Pancreas (tissue), 10 donors: ENCODE data around the gene HORMAD2. TPM values are rescaled to one million over a fixed set of nuclear protein-coding genes. Genes with fewer than 3 reads are reported as not detected.

Source experiments
- ATAC-seq, 4 donors: fragments of 200-7000 bp; cut with Tn5 transposase; one replicate each; pipeline versions ENCODE4 v1.8.0 to v1.9.1; 2020; ENCODE audit warnings: mild to moderate bottlenecking in 4 of 4, moderate library complexity in 4 of 4
- DNase-seq, 6 donors: peaks; one replicate each; pipeline ENCODE4 v3.0.0-alpha.2; 2020
- FAIRE-seq: peaks from 2 replicates; lab custom pipeline; 2012; peaks lifted over from hg19 to GRCh38; lab: Jason Lieb, UNC
- H3K27ac ChIP-seq, 4 donors: fragments of 200-600 bp; sonication (generic); 1 replicate in 3 of 4; 2 replicates in 1 of 4; pipeline versions ENCODE4 v1.5.0 to v1.8.0; 2020
- H3K27me3 ChIP-seq, 4 donors: fragments of 200-600 bp; one replicate each; pipeline ENCODE4 v1.8.0; 2021
- H3K36me3 ChIP-seq, 3 donors: fragments of 200-600 bp; sonication (generic) in 1 of 3; one replicate each; pipeline versions ENCODE4 v1.5.0 to v1.8.0; 2020 to 2021
- H3K4me1 ChIP-seq, 3 donors: fragments of 200-600 bp; one replicate each; pipeline ENCODE4 v1.8.0; 2021
- H3K4me3 ChIP-seq, 4 donors: fragments of 200-600 bp; sonication (generic) in 2 of 4; one replicate each; pipeline versions ENCODE4 v1.5.0 to v1.8.0; 2020 to 2021
- H3K9me3 ChIP-seq, 4 donors: fragments of 200-600 bp; one replicate each; pipeline ENCODE4 v1.8.0; 2021
- WGBS, 2 donors: extraction: QIAGEN DNeasy Blood & Tissue Kit; methylation state at CpG; one replicate each; pipeline ENCODE4 v1.1.7; 2013; 5-methylcytosine and 5-hydroxymethylcytosine counted together
- intact Hi-C, 3 donors: fragments of 100-400 bp; cut with DNase I; formaldehyde crosslinking; loops; one replicate each; pipeline versions ENCODE4 v1.11.1 to v1.14.2; 2022
- polyA plus RNA-seq, 2 donors: library from polyadenylated mRNA; stranded (reverse); fragments of 200-250 nt; gene quantifications; one replicate each; pipeline ENCODE4 v1.2.3, GENCODE V29; 2013
- total RNA-seq, 6 donors: library from RNA; stranded (reverse); fragmentation: NEBNext Ultra II Directional in 4 of 6; extraction: Animal tissue kit (Norgen Biotek cat#: 25700) in 4 of 6; gene quantifications; one replicate each; pipeline versions ENCODE4 v1.2.1 to v1.2.4, GENCODE V29; 2021 to 2023
- TF ChIP-seq, protein P1 (sequence below), 4 donors: fragments of 200-600 bp; sonication (generic) in 3 of 4; IDR thresholded peaks; one replicate each; pipeline versions ENCODE4 v1.5.0 to v1.8.0; 2021; ENCODE audit warnings: antibody characterized with exemption in 4 of 4
- donor health status: healthy with polysubstance abuse.
- donor health status: DM: no; HTN: no; CAD: no; lungs with moderate emphysema.
- donor health status: DM: no; HTN: no; CAD: no.
- donor health status: control.
- donor health status: control.
- donor health status: Bipolar disorder and iron deficiency.
- donor health status: DM: yes; HTN: yes; CAD: no.
- donor health status: DM: no; HTN: no; CAD: no.
- donor health status: DM: no; HTN: no; CAD: no.
- donor health status: DM: yes; HTN: yes; CAD: no.

HORMAD2 gene
- total and polyA plus RNA-seq, 8 donors: not detected

DNA sequence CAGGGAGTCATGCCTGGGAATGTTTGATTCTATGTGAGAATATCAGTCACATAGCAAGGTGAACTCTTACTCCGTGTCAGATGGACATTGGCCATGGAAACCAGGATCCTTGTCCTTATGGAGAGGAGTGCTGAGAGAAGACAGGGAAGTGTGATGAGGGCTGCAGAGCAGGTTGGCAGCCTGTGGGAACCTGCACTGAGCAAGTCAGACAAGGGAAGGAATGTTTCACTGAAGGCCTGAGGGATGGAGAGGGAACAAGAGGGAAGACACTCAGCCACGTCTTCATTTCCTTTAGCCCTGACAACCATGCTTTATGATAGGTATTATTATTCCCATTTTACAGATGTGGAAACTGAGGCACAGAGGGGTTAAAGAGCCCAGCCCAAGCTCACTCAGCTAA is 38.4 kb upstream of the HORMAD2 start:
- Histone ChIP-seq H3K36me3 (no peaks in the 10 kb centered on the region), H3K27me3 (no peaks in the 10 kb centered on the region), H3K27ac (no peak overlapping the region), H3K9me3 (no peaks in the 10 kb centered on the region), H3K4me1 (peaks cover 0 to 12% (median 0%) of the 10 kb centered on the region in 3 donors), H3K4me3 (no peak overlapping the region)
- 88 to 89% methylated on average over 2 of the region's 2 CpGs for WGBS, 2 donors
- TF ChIP-seq, protein P1, sequence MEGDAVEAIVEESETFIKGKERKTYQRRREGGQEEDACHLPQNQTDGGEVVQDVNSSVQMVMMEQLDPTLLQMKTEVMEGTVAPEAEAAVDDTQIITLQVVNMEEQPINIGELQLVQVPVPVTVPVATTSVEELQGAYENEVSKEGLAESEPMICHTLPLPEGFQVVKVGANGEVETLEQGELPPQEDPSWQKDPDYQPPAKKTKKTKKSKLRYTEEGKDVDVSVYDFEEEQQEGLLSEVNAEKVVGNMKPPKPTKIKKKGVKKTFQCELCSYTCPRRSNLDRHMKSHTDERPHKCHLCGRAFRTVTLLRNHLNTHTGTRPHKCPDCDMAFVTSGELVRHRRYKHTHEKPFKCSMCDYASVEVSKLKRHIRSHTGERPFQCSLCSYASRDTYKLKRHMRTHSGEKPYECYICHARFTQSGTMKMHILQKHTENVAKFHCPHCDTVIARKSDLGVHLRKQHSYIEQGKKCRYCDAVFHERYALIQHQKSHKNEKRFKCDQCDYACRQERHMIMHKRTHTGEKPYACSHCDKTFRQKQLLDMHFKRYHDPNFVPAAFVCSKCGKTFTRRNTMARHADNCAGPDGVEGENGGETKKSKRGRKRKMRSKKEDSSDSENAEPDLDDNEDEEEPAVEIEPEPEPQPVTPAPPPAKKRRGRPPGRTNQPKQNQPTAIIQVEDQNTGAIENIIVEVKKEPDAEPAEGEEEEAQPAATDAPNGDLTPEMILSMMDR (IDR thresholded peaks at IDR 0.05): no peak
- DNase-seq: no peak
- ATAC-seq: no peak
- intact Hi-C loops: no loop called here
- FAIRE-seq: no peak

DNA sequence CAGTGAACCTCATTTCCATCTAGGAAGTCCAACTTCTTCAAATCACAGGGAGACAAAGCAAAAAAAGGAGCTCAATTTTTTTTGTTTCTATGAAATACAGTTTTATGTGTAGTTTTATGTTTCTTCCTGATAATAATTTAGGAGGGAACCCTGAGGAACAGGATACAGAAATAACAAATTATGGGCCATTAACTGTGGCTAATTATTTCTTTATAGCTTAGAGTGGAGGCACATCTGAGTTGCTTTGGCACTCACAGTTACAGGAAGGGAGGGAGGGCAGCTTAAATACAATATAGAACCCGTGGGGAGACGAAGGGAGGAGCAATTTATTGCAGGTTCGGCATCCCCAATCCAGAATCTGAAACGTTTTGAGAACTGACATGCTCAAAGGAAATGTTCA is 37.1 kb upstream of the HORMAD2 start:
- TF ChIP-seq, protein P1 (IDR thresholded peaks at IDR 0.05): no peak
- 54 to 60% methylated on average over 4 of the region's 4 CpGs for WGBS, 2 donors
- Histone ChIP-seq H3K27ac (no peak overlapping the region), H3K36me3 (no peaks in the 10 kb centered on the region), H3K4me3 (no peak overlapping the region), H3K4me1 (peaks cover 0 to 12% (median 0%) of the 10 kb centered on the region in 3 donors), H3K27me3 (no peaks in the 10 kb centered on the region), H3K9me3 (no peaks in the 10 kb centered on the region)
- intact Hi-C loops: no loop called here
- DNase-seq (no peak), FAIRE-seq (no peak), ATAC-seq (no peak)

DNA sequence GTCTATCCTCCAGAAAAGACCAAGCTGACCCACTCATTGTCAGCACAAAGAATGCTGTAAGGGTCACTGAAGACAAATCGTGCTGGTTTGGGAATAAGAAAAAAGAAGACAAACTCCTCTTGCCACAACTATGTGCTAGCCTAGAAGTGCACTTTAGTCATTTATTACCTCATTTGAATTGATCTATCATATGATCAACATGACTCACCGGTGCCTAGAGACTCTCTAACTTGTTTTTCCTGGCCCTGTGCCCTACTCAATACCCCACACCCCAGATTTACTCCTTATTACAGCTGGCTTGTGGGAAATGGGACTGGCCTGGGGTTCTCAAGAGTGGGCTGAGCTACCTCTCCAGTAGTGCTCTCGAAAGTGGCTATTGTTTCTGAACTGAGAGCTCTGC is 35.9 kb upstream of the HORMAD2 start:
- H3K27ac ChIP-seq: peak overlapping the region in 2 of 4 donors; percentile 37 to 59
- peaks cover 0 to 5% (median 0%) of the 10 kb centered on the region in 3 donors for H3K4me1 ChIP-seq
- intact Hi-C loops: no loop called here
- no peak overlapping the region for H3K4me3 ChIP-seq
- FAIRE-seq (no peak), DNase-seq (peak in 3 of 6 donors; percentile 54 to 78 (median 67)), ATAC-seq (peak; percentile 85 to 91 (median 88))
- H3K36me3 ChIP-seq: no peaks in the 10 kb centered on the region
- H3K27me3 ChIP-seq: no peaks in the 10 kb centered on the region
- TF ChIP-seq, protein P1 (IDR thresholded peaks at IDR 0.05): no peak
- WGBS, 2 donors: 23 to 28% methylated on average over 3 of the region's 3 CpGs
- H3K9me3 ChIP-seq: no peaks in the 10 kb centered on the region

DNA sequence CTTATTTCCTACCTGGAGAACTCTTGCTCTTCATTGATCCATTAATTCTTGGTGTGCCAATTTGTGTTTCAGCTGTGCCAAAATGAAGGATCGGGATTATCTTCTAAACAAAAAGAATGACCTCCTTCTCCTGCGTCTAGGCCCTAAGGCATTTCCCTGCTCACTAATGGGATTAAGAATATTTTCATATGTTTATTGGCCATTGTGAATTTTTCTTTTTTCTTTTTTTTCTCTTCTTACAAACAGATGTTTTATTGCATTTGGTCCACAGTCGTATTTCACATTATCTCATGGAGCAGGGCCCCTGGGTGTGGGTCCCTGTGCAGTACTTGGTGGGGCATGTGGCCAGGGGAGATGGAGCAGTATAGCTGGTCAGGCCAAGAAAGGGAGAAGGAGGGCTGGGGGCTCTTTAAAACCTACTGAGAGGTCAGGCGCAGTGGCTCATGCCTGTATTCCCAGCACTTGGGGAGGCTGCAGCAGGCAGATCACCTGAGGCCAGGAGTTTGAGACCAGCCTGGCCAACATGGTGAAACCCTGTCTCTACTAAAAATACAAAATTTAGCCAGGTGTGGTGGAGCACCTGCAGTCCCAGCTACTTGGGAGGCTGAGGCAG is 35.3 kb upstream of the HORMAD2 start:
- H3K27ac ChIP-seq: peak overlapping the region in 2 of 4 donors; percentile 37 to 59
- peaks cover 0 to 5% (median 0%) of the 10 kb centered on the region in 3 donors for H3K4me1 ChIP-seq
- FAIRE-seq (no peak), DNase-seq (no peak), ATAC-seq (no peak)
- no peaks in the 10 kb centered on the region for H3K27me3 ChIP-seq
- H3K4me3 ChIP-seq: no peak overlapping the region
- intact Hi-C loops: no loop called here
- no peaks in the 10 kb centered on the region for H3K9me3 ChIP-seq
- TF ChIP-seq, protein P1 (IDR thresholded peaks at IDR 0.05): no peak
- no peaks in the 10 kb centered on the region for H3K36me3 ChIP-seq
- 86 to 87% methylated on average over 4 of the region's 4 CpGs for WGBS, 2 donors

DNA sequence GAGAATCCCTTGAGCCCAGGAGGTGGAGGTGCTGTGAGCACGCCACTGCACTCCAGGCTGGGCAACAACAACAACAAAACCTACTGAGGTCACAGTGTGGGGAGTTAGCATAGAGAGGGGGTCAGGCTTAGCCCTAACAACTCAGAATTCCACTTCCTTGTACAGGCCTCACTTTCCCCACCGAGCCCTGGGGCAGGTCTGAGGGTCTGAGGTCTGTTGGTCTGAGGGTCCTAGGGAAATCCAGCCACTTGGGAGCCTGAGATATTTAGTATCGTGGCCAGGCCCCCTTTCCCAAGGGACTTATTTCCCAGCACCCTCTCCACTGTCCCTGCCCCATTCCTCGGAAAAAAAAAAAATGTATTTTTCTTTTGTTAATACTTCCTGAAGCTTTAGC is 34.8 kb upstream of the HORMAD2 start:
- H3K9me3 ChIP-seq: no peaks in the 10 kb centered on the region
- FAIRE-seq: no peak
- H3K27ac ChIP-seq: no peak overlapping the region
- TF ChIP-seq, protein P1 (IDR thresholded peaks at IDR 0.05): no peak
- no peak overlapping the region for H3K4me3 ChIP-seq
- H3K36me3 ChIP-seq: no peaks in the 10 kb centered on the region
- 78 to 80% methylated on average over 4 of the region's 4 CpGs for WGBS, 2 donors
- ATAC-seq: peak in 1 of 4 donors; percentile 11
- peaks cover 0 to 5% (median 0%) of the 10 kb centered on the region in 3 donors for H3K4me1 ChIP-seq
- no peak for DNase-seq
- intact Hi-C loops: no loop called here
- H3K27me3 ChIP-seq: no peaks in the 10 kb centered on the region
